GM21515 (cell line): ENCODE measurements around the gene PABPC1L.

ENCODE experiments used
- ATAC-seq: cut with Tn5 transposase; IDR thresholded peaks from one replicate; pipeline ENCODE4 v1.9.1; 2021; ENCODE audit not compliant: unreplicated experiment

Gene PABPC1L

DNA sequence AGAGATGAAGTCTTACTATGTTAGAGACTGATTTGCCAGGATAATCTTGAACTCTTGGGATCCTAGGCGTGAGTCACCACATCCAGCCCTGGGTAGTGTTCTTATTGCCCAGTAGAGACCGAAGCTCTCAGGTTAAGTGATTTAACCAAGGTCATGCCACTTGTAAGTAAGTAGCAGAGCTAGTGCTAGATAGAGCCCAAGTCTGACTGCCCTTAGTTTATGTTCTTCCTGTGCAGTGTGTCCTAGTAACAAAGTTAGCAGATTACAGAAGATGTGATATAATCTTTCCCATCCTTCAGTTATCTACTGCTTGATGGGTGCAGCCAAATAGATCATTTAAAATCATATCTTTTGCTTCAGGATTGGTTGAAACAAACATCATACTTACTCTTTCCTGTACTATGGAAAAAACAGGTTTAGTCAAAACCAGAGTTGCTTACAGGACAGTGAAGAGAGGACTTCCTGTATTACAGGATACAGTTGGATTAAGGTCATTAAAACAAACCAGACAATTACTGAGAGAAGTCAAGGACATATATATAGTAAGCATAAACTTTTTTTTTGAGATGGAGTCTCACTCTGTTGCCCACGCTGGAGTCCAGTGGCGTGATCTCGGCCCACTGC is 9.5 kb upstream of the PABPC1L start:
- no peak for ATAC-seq

DNA sequence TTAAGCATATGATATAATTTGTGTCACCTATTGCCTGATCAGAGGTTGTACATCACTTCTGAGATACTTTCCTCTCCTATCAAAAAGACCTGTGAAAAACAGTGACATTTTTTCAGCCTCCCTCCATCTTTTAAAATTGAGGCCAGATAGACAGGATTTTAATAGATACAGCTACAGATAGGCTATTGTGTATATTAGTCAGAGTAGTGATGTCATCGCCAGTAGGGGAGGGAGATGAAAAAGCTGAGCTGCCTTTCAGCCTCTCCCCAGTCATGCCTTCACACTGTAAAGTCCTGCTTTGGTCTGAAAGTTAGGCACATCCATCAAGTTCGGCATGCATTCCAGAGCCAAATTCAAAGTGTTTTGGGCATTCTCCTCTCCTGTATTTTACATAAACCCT is 7.9 kb upstream of the PABPC1L start:
- ATAC-seq, result no peak

DNA sequence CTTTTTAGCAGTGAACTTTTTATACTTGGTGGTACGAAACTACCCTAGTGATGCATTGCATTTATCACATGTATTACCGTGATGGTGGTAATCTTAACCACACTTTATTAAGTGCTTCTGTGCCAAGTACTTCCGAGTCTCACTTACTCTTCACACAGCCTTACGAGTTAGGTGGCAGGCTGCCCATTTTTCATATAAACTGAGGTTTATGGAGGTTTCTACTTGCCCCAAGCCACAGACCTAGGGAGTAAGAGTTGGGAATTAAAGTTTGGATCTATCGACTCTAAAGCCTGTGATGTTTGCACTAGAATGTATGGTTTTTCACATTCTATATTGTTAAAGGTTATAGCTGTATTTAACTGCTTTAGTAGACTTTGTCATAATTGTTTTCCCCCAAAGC is 5.5 kb upstream of the PABPC1L start:
- no peak for ATAC-seq

DNA sequence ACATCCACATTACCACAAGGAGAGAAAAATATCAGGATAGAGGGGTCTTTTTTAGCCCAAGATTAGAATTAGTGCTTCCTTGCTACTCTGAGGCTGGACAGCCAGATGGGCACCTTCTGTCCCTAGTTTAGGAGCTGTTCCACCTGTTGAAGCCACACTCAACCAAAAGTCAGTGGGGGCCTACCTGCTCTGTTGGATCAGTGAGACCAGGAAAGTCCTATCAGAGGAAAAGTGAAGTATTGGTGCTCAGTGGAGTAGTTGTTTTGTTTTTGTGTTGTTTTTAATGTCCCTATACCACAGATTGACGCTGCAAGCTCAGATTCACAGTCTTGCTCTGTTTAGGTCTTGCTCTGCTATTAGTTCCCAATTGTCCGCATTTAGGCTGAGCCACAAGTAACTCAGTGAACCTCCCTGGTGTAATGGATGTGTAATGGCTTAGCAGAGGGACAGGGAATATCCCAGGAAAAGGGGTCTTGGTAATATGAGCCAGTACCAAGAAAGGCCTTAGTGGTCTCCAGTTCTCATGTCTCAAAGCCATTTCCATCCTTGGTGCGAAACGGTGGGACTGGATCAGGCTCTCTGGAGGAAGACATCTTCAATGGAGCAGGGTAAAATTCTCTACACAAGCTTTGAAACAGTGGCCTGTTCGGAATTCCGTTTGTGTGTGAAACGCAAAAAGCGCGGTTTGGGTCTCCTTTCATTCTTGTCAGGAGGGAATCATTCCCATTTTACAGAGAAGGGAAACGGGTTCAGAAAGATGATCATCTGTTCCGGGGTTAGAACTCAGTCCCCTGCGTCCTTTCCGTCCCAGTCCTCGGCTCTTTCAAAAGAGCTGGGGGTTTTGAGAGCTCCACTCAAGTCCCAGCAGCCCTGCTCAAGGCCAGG is 631 bp upstream of the PABPC1L start:
- ATAC-seq, result no peak

DNA sequence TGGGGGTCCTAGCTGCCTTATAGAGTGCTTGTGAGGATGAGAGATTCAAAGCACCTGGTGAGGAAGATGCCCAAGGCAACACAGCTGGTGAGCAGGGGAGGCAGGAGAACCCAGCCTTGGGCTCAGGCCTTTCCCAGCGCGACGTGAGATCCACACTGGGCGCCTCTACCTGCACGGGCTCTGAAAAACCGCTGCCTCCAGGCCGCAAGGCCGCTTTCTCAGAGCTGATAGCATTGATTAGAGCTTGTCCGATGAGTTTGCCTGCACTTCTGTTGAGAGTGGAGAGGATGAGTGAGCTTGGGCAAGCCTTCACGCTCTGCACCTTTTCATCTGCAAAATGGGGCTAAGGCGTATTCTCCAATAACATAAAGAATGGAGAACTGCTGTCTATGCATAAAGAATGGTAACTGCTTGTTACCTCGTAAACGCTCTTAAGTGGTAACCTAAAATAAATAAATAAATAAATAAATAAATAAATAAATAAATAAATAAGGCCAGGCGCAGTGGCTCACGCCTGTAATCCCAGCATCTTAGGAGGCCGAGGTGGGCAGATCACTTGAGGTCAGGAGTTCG is 916 bp downstream of the PABPC1L start:
- ATAC-seq, result no peak

DNA sequence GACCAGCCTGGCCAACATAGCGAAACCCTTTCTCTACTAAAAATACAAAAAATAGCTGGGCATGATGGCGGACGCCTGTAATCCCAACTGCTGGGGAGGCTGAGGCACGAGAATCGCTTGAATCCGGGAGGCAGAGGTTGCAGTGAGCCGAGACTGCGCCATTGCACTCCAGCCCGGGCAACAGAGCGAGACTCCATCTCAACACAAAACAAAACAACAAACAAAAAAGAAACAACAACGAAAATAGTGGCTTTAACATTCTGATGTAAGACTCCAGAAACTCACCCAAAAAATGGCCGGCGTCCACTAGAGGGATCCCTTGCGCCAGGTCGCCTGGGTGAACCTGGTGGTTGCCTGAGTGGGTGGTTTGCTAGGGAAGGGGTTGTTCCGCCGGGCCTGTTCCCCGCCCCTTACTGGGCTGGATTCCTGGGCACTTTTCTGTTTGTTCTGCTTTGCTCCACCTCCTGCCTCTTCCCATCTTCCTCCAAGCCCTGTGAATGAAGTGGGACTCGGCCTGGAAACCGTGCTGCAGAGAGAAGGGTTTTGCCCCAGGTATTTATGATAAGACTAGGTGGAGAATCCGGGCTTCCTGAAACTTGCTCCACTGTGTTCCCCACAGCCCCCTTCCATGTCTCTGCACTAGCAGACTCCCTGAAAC is 1.5 kb downstream of the PABPC1L start:
- ATAC-seq, result no peak

DNA sequence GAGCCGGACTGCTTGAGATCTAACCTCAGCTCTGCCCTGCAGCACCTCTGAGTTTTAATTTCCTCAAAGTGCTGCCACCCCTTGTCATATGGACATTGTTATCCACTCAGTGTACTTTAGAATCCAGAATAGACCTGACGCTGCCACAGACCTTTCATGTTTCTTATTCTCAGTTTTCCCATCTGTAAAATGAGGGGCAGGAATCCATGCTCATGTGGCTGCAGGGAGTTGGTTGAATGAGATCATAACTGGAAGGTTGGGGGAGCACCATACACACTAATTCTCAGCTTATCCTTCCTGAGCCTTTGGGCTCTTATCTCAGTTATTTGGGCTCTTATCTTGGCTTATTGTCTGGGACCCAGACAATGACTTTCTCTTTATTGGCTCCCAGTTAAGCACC is 2.3 kb downstream of the PABPC1L start:
- no peak for ATAC-seq

DNA sequence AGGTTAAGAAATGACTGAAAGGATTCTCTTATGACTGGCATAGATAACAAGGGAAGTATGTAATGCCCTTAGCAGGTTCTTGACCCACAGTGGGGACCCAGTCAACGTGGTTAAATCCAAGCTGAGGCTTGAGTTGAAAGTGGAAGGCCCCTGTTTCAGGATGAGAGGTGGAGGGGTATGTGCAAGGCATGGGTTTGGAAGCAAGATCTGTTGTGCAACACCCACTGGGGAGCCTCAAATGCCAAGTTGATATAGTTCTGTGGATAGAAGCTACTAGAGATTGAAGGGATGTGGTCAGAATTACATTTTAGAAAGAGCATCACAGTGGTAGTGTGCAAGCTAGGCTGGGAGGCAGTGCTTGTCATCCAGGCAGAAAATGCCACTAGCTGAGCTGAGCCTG is 5.1 kb downstream of the PABPC1L start:
- no peak for ATAC-seq

DNA sequence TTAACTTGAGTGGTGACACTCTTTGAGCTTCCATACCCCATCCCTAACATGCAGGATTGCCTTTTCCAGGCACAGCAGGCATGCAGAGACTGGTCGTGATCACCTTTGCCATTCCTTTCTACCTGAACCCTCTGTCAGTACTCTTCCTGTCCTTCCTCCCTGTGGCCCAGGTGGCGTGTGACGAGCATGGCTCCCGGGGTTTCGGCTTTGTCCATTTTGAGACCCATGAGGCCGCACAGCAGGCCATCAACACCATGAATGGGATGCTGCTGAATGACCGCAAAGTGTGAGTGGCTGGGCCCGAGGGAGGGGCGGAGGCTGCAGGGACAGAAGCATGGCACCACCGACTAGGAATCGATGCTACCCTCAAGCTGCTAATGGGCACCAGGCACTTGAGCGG is 6.7 kb downstream of the PABPC1L start:
- no peak for ATAC-seq

DNA sequence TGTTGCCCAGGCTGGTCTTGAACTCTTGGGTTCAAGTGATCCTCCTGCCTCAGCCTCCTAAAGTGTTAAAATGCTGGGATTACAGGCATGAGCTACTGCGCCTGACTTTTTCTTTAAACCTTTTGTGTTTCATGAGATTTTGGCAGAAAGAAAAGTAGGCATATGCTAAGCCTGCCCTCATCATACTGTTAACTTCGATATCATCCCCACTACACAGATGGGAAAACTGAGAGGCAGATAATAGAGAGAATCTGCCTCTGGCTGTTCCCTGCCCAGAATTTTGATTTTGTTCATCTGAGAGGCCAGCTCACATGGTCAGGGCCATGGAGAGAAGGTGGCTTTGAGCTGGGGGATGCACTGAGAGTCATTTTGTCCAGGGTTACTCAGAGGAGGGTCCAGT is 7.5 kb downstream of the PABPC1L start:
- no peak for ATAC-seq

DNA sequence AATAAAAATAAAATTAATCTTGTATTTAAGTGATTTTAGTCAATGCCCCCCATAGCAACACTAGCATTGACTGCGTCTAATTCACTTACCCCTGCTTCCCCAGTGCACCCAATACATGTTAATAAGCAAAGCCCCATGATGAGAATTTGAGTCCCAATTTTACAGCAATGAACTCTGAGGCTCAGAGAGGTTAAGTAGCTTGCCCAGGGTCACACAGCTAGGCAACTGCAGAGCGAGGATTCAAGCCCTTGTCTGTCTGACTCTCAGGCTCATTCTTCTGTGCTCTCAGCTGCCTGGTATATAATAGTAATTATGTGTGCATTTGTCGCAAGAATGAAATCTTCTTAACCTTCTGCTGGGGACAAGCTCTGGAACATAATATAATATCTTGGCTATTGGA is 8.5 kb downstream of the PABPC1L start:
- no peak for ATAC-seq

DNA sequence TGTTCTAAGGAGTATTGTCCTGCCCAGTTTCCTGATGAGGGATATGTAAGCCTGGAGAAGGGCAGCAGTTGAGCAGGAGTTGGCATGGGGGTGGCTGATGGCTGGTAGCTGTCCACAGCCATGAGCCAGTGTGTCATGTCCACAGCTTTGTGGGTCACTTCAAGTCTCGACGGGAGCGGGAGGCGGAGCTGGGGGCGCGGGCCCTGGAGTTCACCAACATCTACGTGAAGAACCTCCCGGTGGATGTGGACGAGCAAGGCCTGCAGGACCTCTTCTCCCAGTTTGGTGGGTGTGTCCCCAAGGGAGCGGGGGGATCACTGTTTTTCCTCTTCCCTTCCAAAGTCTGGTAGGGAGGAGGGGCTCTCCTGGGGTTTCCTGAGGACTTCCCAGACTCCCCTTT is 8.9 kb downstream of the PABPC1L start:
- no peak for ATAC-seq

DNA sequence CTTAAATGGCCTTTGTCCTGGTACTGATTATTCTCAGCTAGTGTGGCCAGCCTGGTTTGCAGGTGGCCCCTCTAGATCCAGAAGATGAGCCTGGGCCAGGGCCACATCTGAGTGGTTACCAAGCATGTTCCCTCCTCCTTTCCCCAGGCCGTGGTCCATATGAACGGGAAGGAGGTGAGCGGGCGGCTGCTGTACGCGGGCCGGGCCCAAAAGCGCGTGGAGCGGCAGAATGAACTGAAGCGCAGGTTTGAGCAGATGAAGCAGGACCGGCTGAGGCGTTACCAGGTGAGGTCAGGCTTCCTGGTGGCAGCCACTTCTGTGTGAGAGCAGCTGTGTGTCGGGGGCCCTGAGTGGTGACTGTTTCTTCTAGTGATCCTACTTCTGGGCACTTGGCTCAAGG is 11.6 kb downstream of the PABPC1L start:
- ATAC-seq, result no peak

DNA sequence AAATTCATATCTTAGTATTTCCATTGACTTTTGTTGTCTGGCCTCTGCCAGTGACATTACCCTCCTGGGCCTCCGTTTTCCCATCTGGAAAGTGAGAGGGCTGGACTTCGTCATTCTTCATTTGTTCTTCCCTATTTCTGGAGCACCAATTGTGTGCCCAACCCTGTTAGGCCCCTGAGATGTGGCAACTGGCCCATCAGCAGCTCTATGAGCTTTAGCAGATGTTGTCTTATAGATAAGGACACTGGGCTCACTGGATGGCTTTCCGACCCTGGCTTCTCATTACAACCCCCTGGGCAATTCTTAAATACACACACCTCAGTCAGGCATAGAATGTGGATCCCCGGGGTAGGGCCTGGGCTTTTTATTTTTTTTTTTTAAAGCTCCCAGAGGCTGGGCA is 14.7 kb downstream of the PABPC1L start:
- ATAC-seq, result no peak

DNA sequence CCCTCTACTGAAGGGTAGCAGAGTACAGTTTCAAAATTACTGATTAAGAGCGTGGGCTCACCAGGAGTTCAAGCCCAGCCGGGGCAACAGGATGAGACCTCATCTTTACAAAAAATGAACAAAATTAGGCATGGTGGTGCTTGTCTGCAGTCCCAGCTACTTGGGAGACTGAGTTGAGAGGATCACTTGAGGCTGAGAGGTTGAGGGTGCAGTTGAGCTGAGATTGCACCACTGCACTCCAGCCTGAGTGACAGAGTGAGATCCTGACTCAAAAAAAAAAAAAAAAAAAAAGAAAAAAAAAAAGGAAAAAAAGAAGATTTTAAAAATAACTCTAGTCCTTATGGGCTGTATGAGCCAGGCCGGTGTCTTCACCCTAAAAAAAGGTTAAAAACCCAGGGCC is 18.7 kb downstream of the PABPC1L start:
- ATAC-seq, result no peak

DNA sequence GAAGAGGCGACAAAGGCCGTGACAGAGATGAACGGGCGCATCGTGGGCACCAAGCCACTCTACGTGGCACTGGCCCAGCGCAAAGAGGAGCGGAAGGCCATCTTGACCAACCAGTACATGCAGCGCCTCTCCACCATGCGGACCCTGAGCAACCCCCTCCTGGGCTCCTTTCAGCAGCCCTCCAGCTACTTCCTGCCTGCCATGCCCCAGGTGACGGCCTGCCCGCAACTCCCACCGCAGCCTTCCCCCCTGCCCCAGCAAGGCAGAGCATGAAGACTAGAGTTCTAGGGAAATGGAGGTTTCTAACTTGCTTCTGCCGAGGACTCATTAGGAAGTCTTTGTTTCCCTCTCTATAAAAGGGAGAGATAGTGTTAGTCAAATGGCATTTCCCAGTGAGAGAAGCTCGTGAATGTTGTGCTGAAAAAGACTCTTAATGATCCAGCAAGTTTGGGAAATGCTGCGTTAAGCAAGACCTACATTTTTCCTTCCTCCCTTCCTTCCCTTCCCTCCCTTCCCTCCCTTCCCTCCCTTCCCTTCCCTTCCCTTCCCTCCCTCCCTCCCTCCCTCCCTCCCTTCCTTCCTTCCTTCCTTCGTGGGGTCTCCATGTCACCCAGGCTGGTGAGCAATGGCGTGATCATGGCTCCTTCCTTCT is 20.8 kb downstream of the PABPC1L start:
- ATAC-seq, result no peak

DNA sequence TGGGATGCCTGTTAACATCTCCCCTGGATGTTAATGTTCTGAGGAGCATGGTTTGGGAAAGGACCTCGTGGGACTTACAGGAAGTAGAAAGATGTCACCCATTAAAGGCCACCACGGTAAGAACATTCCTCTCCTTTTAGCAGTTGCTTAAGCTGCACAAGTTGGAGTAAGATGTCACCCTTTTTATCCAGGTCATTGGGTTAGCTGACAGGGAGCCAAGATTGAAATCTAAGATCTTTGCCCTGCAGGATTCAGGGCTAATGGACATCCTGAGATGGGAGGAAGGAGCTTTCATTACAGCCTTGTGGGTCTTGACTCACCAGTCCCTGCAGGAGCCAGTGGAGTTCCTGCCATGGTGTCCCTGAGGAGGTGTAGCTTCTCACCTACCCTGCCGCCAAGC is 22.1 kb downstream of the PABPC1L start:
- no peak for ATAC-seq

DNA sequence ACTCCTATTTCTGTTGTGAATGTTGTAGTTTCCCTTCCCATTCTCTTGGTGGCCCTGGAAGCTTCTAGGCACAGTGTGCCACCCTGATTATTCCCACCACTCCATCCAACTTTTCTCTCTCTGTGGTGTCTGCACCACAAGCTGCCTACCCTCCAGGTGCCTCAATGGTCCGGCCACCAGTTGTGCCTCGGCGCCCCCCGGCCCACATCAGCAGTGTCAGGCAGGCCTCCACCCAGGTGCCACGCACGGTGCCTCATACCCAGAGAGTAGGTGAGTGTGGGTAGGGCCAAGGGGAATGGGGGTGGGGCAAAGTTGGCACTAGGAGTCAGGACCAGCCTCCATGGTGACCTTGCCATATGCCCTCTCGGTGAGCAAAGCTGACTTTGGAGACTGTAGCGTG is 23.1 kb downstream of the PABPC1L start:
- no peak for ATAC-seq

DNA sequence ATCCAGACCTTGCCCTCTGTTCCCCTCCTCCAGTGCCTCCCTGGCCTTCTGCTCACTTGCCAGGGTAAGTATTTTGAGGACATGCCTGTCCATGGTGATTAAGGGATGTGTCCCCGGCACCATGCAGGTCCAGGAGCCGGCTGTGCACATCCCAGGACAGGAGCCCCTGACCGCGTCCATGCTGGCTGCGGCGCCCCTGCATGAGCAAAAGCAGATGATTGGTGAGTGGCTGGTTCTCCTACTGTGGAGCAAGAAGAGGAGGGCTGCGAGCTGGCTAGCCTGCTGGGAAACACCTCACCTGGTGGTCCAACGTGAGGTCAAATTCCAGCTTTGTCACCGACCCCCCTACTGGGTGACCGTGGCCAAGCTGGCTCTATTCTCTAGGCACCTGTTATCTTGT is 26.6 kb downstream of the PABPC1L start:
- ATAC-seq, result no peak

DNA sequence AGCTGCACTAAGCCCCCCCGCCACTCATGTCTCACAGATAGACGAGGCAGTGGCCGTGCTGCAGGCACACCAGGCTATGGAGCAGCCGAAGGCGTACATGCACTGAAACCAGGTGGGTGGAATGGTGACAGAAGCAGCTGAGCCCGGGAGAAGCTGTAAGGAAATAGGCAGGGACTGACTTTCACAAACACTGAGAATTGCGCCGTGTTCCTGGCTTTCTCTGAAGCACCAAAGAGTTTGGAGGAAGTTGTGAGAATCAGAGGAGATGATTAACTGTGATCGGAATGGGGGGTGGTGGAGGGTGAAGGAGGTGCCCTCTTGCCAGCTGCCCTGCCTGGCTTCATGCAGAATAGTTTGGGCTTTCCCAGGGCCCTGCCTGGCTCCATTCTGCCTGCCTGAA is 28.8 kb downstream of the PABPC1L start:
- ATAC-seq, result no peak

DNA sequence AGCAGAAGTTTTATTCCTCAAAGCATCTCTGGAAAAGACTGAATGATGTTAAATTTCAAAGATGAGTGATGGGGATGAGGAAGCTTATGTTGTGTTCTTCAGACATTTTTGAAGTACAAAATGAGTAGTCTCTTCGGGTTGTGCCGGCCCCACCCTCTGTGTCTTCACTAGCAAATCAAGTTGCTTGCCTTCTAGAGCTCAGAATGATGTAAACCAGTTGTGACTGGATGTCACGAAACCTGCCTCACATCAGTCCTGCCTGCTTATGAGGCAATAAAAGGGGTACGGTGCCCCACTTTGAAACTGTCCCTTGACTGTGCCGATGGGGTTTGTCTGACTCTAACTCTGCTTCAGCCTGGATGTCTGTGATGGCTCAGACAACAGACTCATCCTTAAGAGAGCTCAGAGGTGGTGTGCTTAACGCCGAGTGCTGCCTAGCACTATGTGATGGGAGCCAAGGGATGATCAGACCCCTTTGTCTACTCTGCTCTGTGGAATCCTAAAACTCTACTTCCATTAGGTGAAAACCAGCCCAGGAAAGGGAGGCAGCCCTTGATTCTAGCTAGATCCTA is 31.3 kb downstream of the PABPC1L start:
- ATAC-seq, result no peak
